ENCODE data around the gene ILDR2. TPM values are rescaled to one million over a fixed set of nuclear protein-coding genes. Genes with fewer than 3 reads are reported as not detected.

The ILDR2 gene
- polyA plus RNA-seq, 4 donors: 0.34 to 0.49 TPM; not detected in 2

DNA sequence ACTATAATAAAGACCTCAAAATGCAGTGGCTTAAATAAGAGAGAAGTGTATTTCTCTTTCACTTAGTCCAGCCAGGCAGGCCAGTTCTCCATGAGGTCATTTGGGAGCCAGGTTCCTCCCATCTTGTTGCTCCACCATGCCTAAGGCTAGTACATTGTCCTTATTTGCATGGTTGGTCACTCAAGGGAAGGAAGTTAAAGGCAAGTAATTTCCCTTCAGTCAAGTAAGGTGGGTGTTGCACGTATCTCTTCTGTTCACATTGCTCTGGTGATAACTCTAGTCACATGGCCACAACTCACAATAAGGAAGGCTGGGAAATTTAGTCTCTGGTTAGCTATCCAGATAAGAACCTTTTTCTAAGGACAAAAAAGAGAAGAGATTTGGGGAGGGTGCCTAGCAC lies 72.1 kb downstream of the ILDR2 start:
- Histone ChIP-seq H3K4me1 (ENCODE audit: control insufficient read depth in 3 of 3, insufficient read depth in 2 of 3, low read depth in 1 of 3, low read length in 2 of 3) (no peaks in the 10 kb centered on the region), H3K4me3 (ENCODE audit: low read depth in 1 of 3, low read length in 3 of 3) (no peak overlapping the region), H3K27ac (ENCODE audit: low read depth in 1 of 3, low read length in 2 of 3) (no peak overlapping the region), H3K9me3 (ENCODE audit: control insufficient read depth in 2 of 2, insufficient read depth in 1 of 2, low read depth in 1 of 2, low read length in 1 of 2) (no peaks in the 10 kb centered on the region), H3K36me3 (ENCODE audit: control insufficient read depth in 3 of 3, insufficient read depth in 2 of 3, low read depth in 1 of 3, low read length in 3 of 3) (no peaks in the 10 kb centered on the region), H3K27me3 (ENCODE audit: control insufficient read depth in 3 of 3, insufficient read depth in 3 of 3, low read length in 3 of 3) (no peaks in the 10 kb centered on the region)
- FAIRE-seq: no peak
- WGBS, 3 donors: 63 to 79% (median 64%) methylated on average over 1 of the region's 1 CpG
- DNase-seq: no peak

GRCh38 chr1:166902279-166902678 lies 73.1 kb downstream of the ILDR2 start:
- no peaks in the 10 kb centered on the region for H3K4me1 ChIP-seq (ENCODE audit: control insufficient read depth in 3 of 3, insufficient read depth in 2 of 3, low read depth in 1 of 3, low read length in 2 of 3)
- no peak for FAIRE-seq
- H3K9me3 ChIP-seq (ENCODE audit: control insufficient read depth in 2 of 2, insufficient read depth in 1 of 2, low read depth in 1 of 2, low read length in 1 of 2): peaks cover 0 to 6% of the 10 kb centered on the region in 2 donors
- H3K4me3 ChIP-seq (ENCODE audit: low read depth in 1 of 3, low read length in 3 of 3): no peak overlapping the region
- no peaks in the 10 kb centered on the region for H3K27me3 ChIP-seq (ENCODE audit: control insufficient read depth in 3 of 3, insufficient read depth in 3 of 3, low read length in 3 of 3)
- H3K27ac ChIP-seq (ENCODE audit: low read depth in 1 of 3, low read length in 2 of 3): no peak overlapping the region
- DNase-seq: peak in 1 of 2 donors; percentile 38
- H3K36me3 ChIP-seq (ENCODE audit: control insufficient read depth in 3 of 3, insufficient read depth in 2 of 3, low read depth in 1 of 3, low read length in 3 of 3): no peaks in the 10 kb centered on the region
- 59 to 85% (median 75%) methylated on average over 1 of the region's 1 CpG for WGBS, 3 donors

- no peak for FAIRE-seq
- Histone ChIP-seq H3K4me1 (ENCODE audit: control insufficient read depth in 3 of 3, insufficient read depth in 2 of 3, low read depth in 1 of 3, low read length in 2 of 3) (no peaks in the 10 kb centered on the region), H3K27ac (ENCODE audit: low read depth in 1 of 3, low read length in 2 of 3) (no peak overlapping the region), H3K9me3 (ENCODE audit: control insufficient read depth in 2 of 2, insufficient read depth in 1 of 2, low read depth in 1 of 2, low read length in 1 of 2) (peaks cover 0 to 8% of the 10 kb centered on the region in 2 donors), H3K36me3 (ENCODE audit: control insufficient read depth in 3 of 3, insufficient read depth in 2 of 3, low read depth in 1 of 3, low read length in 3 of 3) (no peaks in the 10 kb centered on the region), H3K4me3 (ENCODE audit: low read depth in 1 of 3, low read length in 3 of 3) (no peak overlapping the region), H3K27me3 (ENCODE audit: control insufficient read depth in 3 of 3, insufficient read depth in 3 of 3, low read length in 3 of 3) (no peaks in the 10 kb centered on the region)
- 38 to 47% (median 40%) methylated on average over 4 of the region's 4 CpGs for WGBS, 3 donors
- no peak for DNase-seq
These were observed 74.4 kb downstream of the ILDR2 start for GRCh38 chr1:166900987-166901386.

- Histone ChIP-seq H3K27me3 (ENCODE audit: control insufficient read depth in 3 of 3, insufficient read depth in 3 of 3, low read length in 3 of 3) (no peaks in the 10 kb centered on the region), H3K36me3 (ENCODE audit: control insufficient read depth in 3 of 3, insufficient read depth in 2 of 3, low read depth in 1 of 3, low read length in 3 of 3) (no peaks in the 10 kb centered on the region), H3K4me3 (ENCODE audit: low read depth in 1 of 3, low read length in 3 of 3) (no peak overlapping the region), H3K4me1 (ENCODE audit: control insufficient read depth in 3 of 3, insufficient read depth in 2 of 3, low read depth in 1 of 3, low read length in 2 of 3) (no peaks in the 10 kb centered on the region), H3K27ac (ENCODE audit: low read depth in 1 of 3, low read length in 2 of 3) (no peak overlapping the region), H3K9me3 (ENCODE audit: control insufficient read depth in 2 of 2, insufficient read depth in 1 of 2, low read depth in 1 of 2, low read length in 1 of 2) (peaks cover 0 to 8% of the 10 kb centered on the region in 2 donors)
- no peak for FAIRE-seq
- no peak for DNase-seq
These were observed 75.6 kb downstream of the ILDR2 start for GRCh38 chr1:166899769-166900168.

GRCh38 chr1:166895766-166896165 lies 79.6 kb downstream of the ILDR2 start:
- H3K9me3 ChIP-seq (ENCODE audit: control insufficient read depth in 2 of 2, insufficient read depth in 1 of 2, low read depth in 1 of 2, low read length in 1 of 2): peaks cover 0 to 8% of the 10 kb centered on the region in 2 donors
- FAIRE-seq (no peak), DNase-seq (no peak)
- H3K27me3 ChIP-seq (ENCODE audit: control insufficient read depth in 3 of 3, insufficient read depth in 3 of 3, low read length in 3 of 3): peaks cover 0 to 10% (median 2%) of the 10 kb centered on the region in 3 donors
- H3K27ac ChIP-seq (ENCODE audit: low read depth in 1 of 3, low read length in 2 of 3): no peak overlapping the region
- 46 to 71% (median 70%) methylated on average over 4 of the region's 4 CpGs for WGBS, 3 donors
- H3K36me3 ChIP-seq (ENCODE audit: control insufficient read depth in 3 of 3, insufficient read depth in 2 of 3, low read depth in 1 of 3, low read length in 3 of 3): no peaks in the 10 kb centered on the region
- H3K4me3 ChIP-seq (ENCODE audit: low read depth in 1 of 3, low read length in 3 of 3): no peak overlapping the region
- H3K4me1 ChIP-seq (ENCODE audit: control insufficient read depth in 3 of 3, insufficient read depth in 2 of 3, low read depth in 1 of 3, low read length in 2 of 3): no peaks in the 10 kb centered on the region

- peaks cover 0 to 21% (median 2%) of the 10 kb centered on the region in 3 donors for H3K27me3 ChIP-seq (ENCODE audit: control insufficient read depth in 3 of 3, insufficient read depth in 3 of 3, low read length in 3 of 3)
These were observed 85.6 kb downstream of the ILDR2 start for GRCh38 chr1:166889776-166890175.

GRCh38 chr1:166888373-166889111 lies 86.8 kb downstream of the ILDR2 start:
- Histone ChIP-seq H3K27ac (ENCODE audit: low read depth in 1 of 3, low read length in 2 of 3) (no peak overlapping the region), H3K27me3 (ENCODE audit: control insufficient read depth in 3 of 3, insufficient read depth in 3 of 3, low read length in 3 of 3) (peaks cover 0 to 30% (median 0%) of the 10 kb centered on the region in 3 donors), H3K36me3 (ENCODE audit: control insufficient read depth in 3 of 3, insufficient read depth in 2 of 3, low read depth in 1 of 3, low read length in 3 of 3) (no peaks in the 10 kb centered on the region), H3K4me1 (ENCODE audit: control insufficient read depth in 3 of 3, insufficient read depth in 2 of 3, low read depth in 1 of 3, low read length in 2 of 3) (peaks cover 0 to 4% (median 0%) of the 10 kb centered on the region in 3 donors), H3K9me3 (ENCODE audit: control insufficient read depth in 2 of 2, insufficient read depth in 1 of 2, low read depth in 1 of 2, low read length in 1 of 2) (no peaks in the 10 kb centered on the region), H3K4me3 (ENCODE audit: low read depth in 1 of 3, low read length in 3 of 3) (no peak overlapping the region)
- WGBS, 3 donors: 79 to 83% (median 82%) methylated on average over 4 of the region's 4 CpGs
- DNase-seq (no peak), FAIRE-seq (no peak)

More at GRCh38 chr1:166889776-166890175, 85.6 kb downstream of the ILDR2 start:
- H3K4me3 ChIP-seq (ENCODE audit: low read depth in 1 of 3, low read length in 3 of 3): no peak overlapping the region
- no peaks in the 10 kb centered on the region for H3K4me1 ChIP-seq (ENCODE audit: control insufficient read depth in 3 of 3, insufficient read depth in 2 of 3, low read depth in 1 of 3, low read length in 2 of 3)
- H3K27ac ChIP-seq (ENCODE audit: low read depth in 1 of 3, low read length in 2 of 3): no peak overlapping the region
- no peaks in the 10 kb centered on the region for H3K9me3 ChIP-seq (ENCODE audit: control insufficient read depth in 2 of 2, insufficient read depth in 1 of 2, low read depth in 1 of 2, low read length in 1 of 2)
- H3K36me3 ChIP-seq (ENCODE audit: control insufficient read depth in 3 of 3, insufficient read depth in 2 of 3, low read depth in 1 of 3, low read length in 3 of 3): no peaks in the 10 kb centered on the region
- FAIRE-seq: no peak
- no peak for DNase-seq

GRCh38 chr1:166884971-166885370 lies 90.4 kb downstream of the ILDR2 start:
- Histone ChIP-seq H3K4me1 (ENCODE audit: control insufficient read depth in 3 of 3, insufficient read depth in 2 of 3, low read depth in 1 of 3, low read length in 2 of 3) (peaks cover 0 to 4% (median 0%) of the 10 kb centered on the region in 3 donors), H3K27me3 (ENCODE audit: control insufficient read depth in 3 of 3, insufficient read depth in 3 of 3, low read length in 3 of 3) (peaks cover 0 to 29% (median 0%) of the 10 kb centered on the region in 3 donors), H3K27ac (ENCODE audit: low read depth in 1 of 3, low read length in 2 of 3) (no peak overlapping the region), H3K4me3 (ENCODE audit: low read depth in 1 of 3, low read length in 3 of 3) (no peak overlapping the region), H3K9me3 (ENCODE audit: control insufficient read depth in 2 of 2, insufficient read depth in 1 of 2, low read depth in 1 of 2, low read length in 1 of 2) (no peaks in the 10 kb centered on the region), H3K36me3 (ENCODE audit: control insufficient read depth in 3 of 3, insufficient read depth in 2 of 3, low read depth in 1 of 3, low read length in 3 of 3) (no peaks in the 10 kb centered on the region)
- no peak for FAIRE-seq
- DNase-seq: no peak
- WGBS, 3 donors: 84 to 96% (median 88%) methylated on average over 3 of the region's 3 CpGs

All from small intestine (tissue), 7 donors.